H1 (cell line): ENCODE data around the gene SNX33. TPM values are rescaled to one million over a fixed set of nuclear protein-coding genes. Genes with fewer than 3 reads are reported as not detected.
"Not testable (repeated sequence)": the region's sequence is repeated elsewhere in the genome, so short reads cannot be mapped to it uniquely, and the experiment has no call there.

ENCODE experiments used
- CTCF ChIA-PET: fragments of 300-600 bp; sonication (Branson Sonifier 250); formaldehyde crosslinking; loops from one replicate; lab custom pipeline; 2021; ENCODE audit not compliant: partially characterized antibody; lab: Charles Lee
- POLR2A ChIA-PET: fragments of 300-600 bp; sonication (Branson Sonifier 250); formaldehyde crosslinking; loops from one replicate; lab custom pipeline; 2021; ENCODE audit warnings: inconsistent platforms; ENCODE audit not compliant: partially characterized antibody; lab: Charles Lee
- DNase-seq, 2 experiments: peaks; one replicate each; pipeline versions ENCODE4 v3.0.0 to v3.0.0-alpha.2; 2010 to 2022; ENCODE audit warnings: low spot score in 2 of 2, low read depth in 1 of 2, mixed read lengths in 1 of 2
- FAIRE-seq: peaks from 2 replicates; lab custom pipeline; 2011; peaks lifted over from hg19 to GRCh38; lab: Jason Lieb, UNC
- H2AFZ ChIP-seq: 2 replicates; pipeline ENCODE4 v1.8.1; 2012; ENCODE audit warnings: low read length, inconsistent platforms
- H2AK5ac ChIP-seq: 2 replicates; pipeline ENCODE4 v1.6.1; 2013; ENCODE audit warnings: low read depth, low read length
- H2BK120ac ChIP-seq: replicated peaks from 2 replicates; pipeline ENCODE3; 2013; ENCODE audit warnings: low read depth, low read length, inconsistent platforms
- H2BK12ac ChIP-seq: 2 replicates; pipeline ENCODE4 v1.6.1; 2013; ENCODE audit warnings: low read depth, low read length
- H2BK15ac ChIP-seq: 2 replicates; pipeline ENCODE4 v1.6.1; 2013; ENCODE audit warnings: low read length
- H2BK20ac ChIP-seq: 2 replicates; pipeline ENCODE4 v1.6.1; 2013; ENCODE audit warnings: low read length
- H2BK5ac ChIP-seq: 2 replicates; pipeline ENCODE4 v1.6.1; 2013; ENCODE audit warnings: low read depth, low read length
- H3K14ac ChIP-seq: 2 replicates; pipeline ENCODE4 v1.6.1; 2013; ENCODE audit warnings: inconsistent platforms; ENCODE audit not compliant: insufficient read length
- H3K18ac ChIP-seq: 2 replicates; pipeline ENCODE4 v1.6.1; 2013; ENCODE audit warnings: low read length; ENCODE audit errors: extremely low read depth
- H3K23ac ChIP-seq: 2 replicates; pipeline ENCODE4 v1.6.1; 2013; ENCODE audit warnings: inconsistent platforms; ENCODE audit not compliant: insufficient read length
- H3K23me2 ChIP-seq: 2 replicates; pipeline ENCODE4 v1.6.1; 2013; ENCODE audit warnings: low read depth, low read length
- H3K27ac ChIP-seq: 2 replicates; pipeline ENCODE4 v1.6.1; 2011; ENCODE audit warnings: low read depth, low read length, inconsistent platforms
- H3K27me3 ChIP-seq, 4 experiments: replicated peaks in 1 of 4; 1 replicate in 1 of 4; 2 replicates in 3 of 4; pipeline versions ENCODE4 v1.6.1 to v1.8.1; 2011 to 2013; ENCODE audit warnings: low read length in 3 of 4, mild to moderate bottlenecking in 3 of 4, inconsistent platforms in 2 of 4, mixed read lengths in 2 of 4, moderate library complexity in 1 of 4; ENCODE audit not compliant: control insufficient read depth in 3 of 4, insufficient read depth in 3 of 4; ENCODE audit errors: extremely low read depth in 1 of 4
- H3K36me3 ChIP-seq, 4 experiments: 2 replicates each; pipeline versions ENCODE4 v1.6.1 to v1.8.1; 2011 to 2013; ENCODE audit warnings: mild to moderate bottlenecking in 4 of 4, low read length in 3 of 4, moderate library complexity in 2 of 4, control low read depth in 1 of 4, inconsistent platforms in 1 of 4; ENCODE audit not compliant: insufficient read depth in 4 of 4, control insufficient read depth in 2 of 4
- H3K4ac ChIP-seq: replicated peaks from 2 replicates; pipeline ENCODE3; 2013; ENCODE audit warnings: low read length, low read depth, mixed read lengths, inconsistent platforms; ENCODE audit not compliant: insufficient read length
- H3K4me1 ChIP-seq, 4 experiments: replicated peaks in 1 of 4; 1 replicate in 1 of 4; 2 replicates in 3 of 4; pipeline versions ENCODE4 v1.6.1 to v1.8.1; 2011 to 2013; ENCODE audit warnings: low read length in 3 of 4, inconsistent platforms in 2 of 4, mixed read lengths in 1 of 4; ENCODE audit not compliant: insufficient read depth in 4 of 4, control insufficient read depth in 3 of 4
- H3K4me2 ChIP-seq, 2 experiments: 2 replicates each; pipeline versions ENCODE4 v1.6.1 to v1.8.1; 2011 to 2013; ENCODE audit warnings: low read depth in 2 of 2, low read length in 2 of 2, control low read depth in 1 of 2, inconsistent platforms in 1 of 2, mild to moderate bottlenecking in 1 of 2; ENCODE audit not compliant: insufficient read depth in 1 of 2
- H3K4me3 ChIP-seq, 4 experiments: fragments of 200-600, 300-600 bp in 1 of 4; sonication (generic), shearing (Covaris generic), sonication (Bioruptor Twin) in 1 of 4; 2 replicates each; pipeline versions ENCODE4 v1.5.1 to v1.8.1; 2011 to 2016; ENCODE audit warnings: low read length in 4 of 4, low read depth in 3 of 4, control low read depth in 2 of 4, inconsistent platforms in 2 of 4, mild to moderate bottlenecking in 2 of 4, mixed read lengths in 1 of 4, moderate library complexity in 1 of 4; ENCODE audit not compliant: insufficient read depth in 2 of 4; ENCODE audit errors: extremely low read depth in 1 of 4
- H3K56ac ChIP-seq: replicated peaks from 2 replicates; pipeline ENCODE3; 2013; ENCODE audit warnings: low read depth, mild to moderate bottlenecking, mixed read lengths, low read length, inconsistent platforms; ENCODE audit not compliant: insufficient read length
- H3K79me1 ChIP-seq: 2 replicates; pipeline ENCODE4 v1.6.1; 2013; ENCODE audit warnings: low read depth, low read length, control low read depth
- H3K79me2 ChIP-seq, 2 experiments: 2 replicates each; pipeline versions ENCODE4 v1.6.1 to v1.8.1; 2012 to 2013; ENCODE audit warnings: low read length in 2 of 2, mild to moderate bottlenecking in 2 of 2, inconsistent platforms in 1 of 2; ENCODE audit not compliant: insufficient read depth in 2 of 2, control insufficient read depth in 1 of 2
- H3K9ac ChIP-seq, 4 experiments: replicated peaks in 1 of 4; 1 replicate in 1 of 4; 2 replicates in 3 of 4; pipeline versions ENCODE4 v1.6.1 to v1.8.1; 2011 to 2013; ENCODE audit warnings: low read depth in 3 of 4, low read length in 3 of 4, control low read depth in 2 of 4, mild to moderate bottlenecking in 2 of 4, moderate library complexity in 2 of 4, inconsistent platforms in 1 of 4; ENCODE audit errors: extremely low read depth in 1 of 4
- H3K9me3 ChIP-seq, 2 experiments: 2 replicates each; pipeline versions ENCODE4 v1.6.1 to v1.8.1; 2012 to 2013; ENCODE audit warnings: mild to moderate bottlenecking in 2 of 2, moderate library complexity in 2 of 2, control low read depth in 1 of 2, inconsistent platforms in 1 of 2, low read depth in 1 of 2, low read length in 1 of 2, mixed read lengths in 1 of 2; ENCODE audit not compliant: insufficient read depth in 2 of 2
- H4K20me1 ChIP-seq, 2 experiments: replicated peaks in 1 of 2; 2 replicates each; pipeline versions ENCODE3 to v1.8.1; 2011 to 2013; ENCODE audit warnings: inconsistent platforms in 2 of 2, low read length in 2 of 2, mild to moderate bottlenecking in 1 of 2; ENCODE audit not compliant: insufficient read depth in 2 of 2, control insufficient read depth in 1 of 2
- H4K5ac ChIP-seq: 2 replicates; pipeline ENCODE4 v1.6.1; 2013; ENCODE audit warnings: low read length, low read depth, mixed read lengths, inconsistent platforms; ENCODE audit not compliant: insufficient read length
- H4K8ac ChIP-seq: 2 replicates; pipeline ENCODE4 v1.8.0; 2013; ENCODE audit warnings: mild to moderate bottlenecking, moderate library complexity, low read length, inconsistent platforms; ENCODE audit not compliant: insufficient read depth; ENCODE audit errors: extremely low read depth
- H4K91ac ChIP-seq: replicated peaks from 2 replicates; pipeline ENCODE3; 2013; ENCODE audit warnings: low read length, mixed read lengths, inconsistent platforms; ENCODE audit not compliant: insufficient read length
- GTF2F1 ChIP-seq: IDR thresholded peaks from 2 replicates; pipeline ENCODE4 v1.6.1; 2012; ENCODE audit warnings: low read depth, low read length, improper control_type of control experiment, borderline replicate concordance
- RAD21 ChIP-seq, 2 experiments: IDR thresholded peaks in 1 of 2; conservative IDR thresholded peaks in 1 of 2; 2 replicates each; pipeline ENCODE4 v1.6.1; 2011; ENCODE audit warnings: low read depth in 2 of 2, low read length in 2 of 2, improper control_type of control experiment in 1 of 2, inconsistent platforms in 1 of 2, mild to moderate bottlenecking in 1 of 2, moderate library complexity in 1 of 2
- SIN3A ChIP-seq, 2 experiments: IDR thresholded peaks in 1 of 2; conservative IDR thresholded peaks in 1 of 2; 2 replicates each; pipeline ENCODE4 v1.6.1; 2011 to 2012; ENCODE audit warnings: low read length in 2 of 2, improper control_type of control experiment in 1 of 2, low read depth in 1 of 2, mild to moderate bottlenecking in 1 of 2
- TEAD4 ChIP-seq: IDR thresholded peaks from 2 replicates; pipeline ENCODE4 v1.6.1; 2012; ENCODE audit warnings: low read depth, low read length, inconsistent platforms, mixed read lengths
- YY1 ChIP-seq: IDR thresholded peaks from 2 replicates; pipeline ENCODE4 v1.6.1; 2011; ENCODE audit warnings: low read depth, mild to moderate bottlenecking, low read length
- WGBS, 2 experiments: shearing (Covaris generic) in 1 of 2; methylation state at CpG; one replicate each; pipeline versions ENCODE4 v1.1.6 to v1.1.7; 2013 to 2015; ENCODE audit warnings: low lambda C conversion rate in 2 of 2, mixed read lengths in 2 of 2, inconsistent platforms in 1 of 2, low coverage in 1 of 2, missing lambda C conversion rate in 1 of 2; ENCODE audit not compliant: insufficient replicate concordance in 2 of 2, insufficient coverage in 1 of 2, insufficient read length in 1 of 2; ENCODE audit errors: extremely low coverage in 1 of 2, missing lambda C conversion rate in 1 of 2; 5-methylcytosine and 5-hydroxymethylcytosine counted together
- polyA plus RNA-seq, 7 experiments: library from polyadenylated mRNA; depleted of rRNA in 3 of 7; stranded (reverse) in 5 of 7; unstranded in 2 of 7; fragments of >200 nt in 5 of 7; fragments of 200-250 nt in 2 of 7; gene quantifications; 1 replicate in 5 of 7; 2 replicates in 1 of 7; 4 replicates in 1 of 7; pipeline versions ENCODE4 v1.2.1 to v1.2.3, GENCODE V29; 2011 to 2013; ENCODE audit warnings: missing spikeins in 2 of 7, mixed read lengths in 2 of 7
- total RNA-seq: library from RNA; stranded (reverse); fragmentation: NEBNext Ultra II Directional; extraction: Animal tissue kit (Norgen Biotek cat#: 25700); gene quantifications from 2 replicates; pipeline ENCODE4 v1.2.1, GENCODE V29; 2021
- TF ChIP-seq, protein P1 (sequence below): IDR thresholded peaks from 2 replicates; pipeline ENCODE4 v1.6.1; 2012; ENCODE audit warnings: inconsistent platforms
- TF ChIP-seq, protein P2 (sequence below), 3 experiments: IDR thresholded peaks; 1 replicate in 2 of 3; 2 replicates in 1 of 3; pipeline versions ENCODE4 v1.5.1 to v1.6.1; 2011; ENCODE audit warnings: low read length in 3 of 3, mild to moderate bottlenecking in 3 of 3, inconsistent platforms in 2 of 3, low read depth in 1 of 3, moderate library complexity in 1 of 3; ENCODE audit not compliant: insufficient read depth in 1 of 3; ENCODE audit errors: control extremely low read depth in 1 of 3

The SNX33 gene
- total and polyA plus RNA-seq, 2 of the 8 experiments (the other 6 are each of a cell fraction or from before 2014, with no cell fraction given), result 14.3 to 22.9 TPM

DNA sequence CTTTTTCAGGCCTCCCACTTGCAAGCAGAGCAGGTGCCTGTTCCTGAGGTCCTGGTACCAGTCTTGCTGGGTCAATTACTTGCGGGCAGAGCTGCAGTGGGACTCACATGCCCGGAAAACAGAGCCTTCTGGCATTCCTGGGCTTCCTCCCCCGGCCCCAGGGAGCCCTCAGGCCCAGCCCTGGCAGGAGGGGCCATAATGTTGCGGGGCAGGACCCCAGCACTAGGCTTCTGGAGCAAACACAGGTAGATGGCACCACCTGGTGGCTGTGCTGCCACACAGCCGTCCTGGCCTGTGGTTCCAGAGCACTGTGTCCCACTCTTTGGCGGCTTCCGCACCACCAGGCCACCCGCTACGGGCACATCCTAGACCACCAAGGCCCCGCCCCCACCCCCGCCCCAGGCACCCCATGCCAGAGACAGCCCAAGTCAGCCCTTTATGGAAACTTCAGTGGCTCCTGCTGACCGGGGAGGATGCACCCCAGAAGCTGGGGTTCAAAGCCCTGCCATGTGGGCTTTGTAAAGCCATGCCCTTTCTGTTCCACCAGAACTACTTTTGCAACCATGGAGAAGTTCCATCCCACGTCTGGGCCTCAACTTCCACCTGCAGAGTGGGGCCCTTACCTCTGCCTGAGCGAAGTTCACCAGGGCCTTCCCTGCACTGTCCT is 36.1 kb downstream of the SNX33 start:
- not testable (repeated sequence) for H2BK5ac ChIP-seq
- TF ChIP-seq GTF2F1, result 0 out of 2 replicates have a peak, but pooled peaks have one; percentile 34
- TF ChIP-seq, protein P1, sequence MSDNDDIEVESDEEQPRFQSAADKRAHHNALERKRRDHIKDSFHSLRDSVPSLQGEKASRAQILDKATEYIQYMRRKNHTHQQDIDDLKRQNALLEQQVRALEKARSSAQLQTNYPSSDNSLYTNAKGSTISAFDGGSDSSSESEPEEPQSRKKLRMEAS, result peak; percentile 39; the same call in 1 of the 2 replicates
- TF ChIP-seq RAD21 (IDR thresholded peaks at IDR 0.05 in 1 of 2, conservative IDR thresholded peaks at IDR 0.05 in 1 of 2; ENCODE audit: low read depth in 2 of 2, low read length in 2 of 2), result peak; percentile 89 to 97
- TF ChIP-seq SIN3A (conservative IDR thresholded peaks at IDR 0.05 in 1 of 2, IDR thresholded peaks at IDR 0.05 in 1 of 2; ENCODE audit: low read depth in 1 of 2, low read length in 2 of 2), result peak in 1 of 2 experiments; percentile 63; a peak in 1 of 4 replicates
- TF ChIP-seq, protein P2, sequence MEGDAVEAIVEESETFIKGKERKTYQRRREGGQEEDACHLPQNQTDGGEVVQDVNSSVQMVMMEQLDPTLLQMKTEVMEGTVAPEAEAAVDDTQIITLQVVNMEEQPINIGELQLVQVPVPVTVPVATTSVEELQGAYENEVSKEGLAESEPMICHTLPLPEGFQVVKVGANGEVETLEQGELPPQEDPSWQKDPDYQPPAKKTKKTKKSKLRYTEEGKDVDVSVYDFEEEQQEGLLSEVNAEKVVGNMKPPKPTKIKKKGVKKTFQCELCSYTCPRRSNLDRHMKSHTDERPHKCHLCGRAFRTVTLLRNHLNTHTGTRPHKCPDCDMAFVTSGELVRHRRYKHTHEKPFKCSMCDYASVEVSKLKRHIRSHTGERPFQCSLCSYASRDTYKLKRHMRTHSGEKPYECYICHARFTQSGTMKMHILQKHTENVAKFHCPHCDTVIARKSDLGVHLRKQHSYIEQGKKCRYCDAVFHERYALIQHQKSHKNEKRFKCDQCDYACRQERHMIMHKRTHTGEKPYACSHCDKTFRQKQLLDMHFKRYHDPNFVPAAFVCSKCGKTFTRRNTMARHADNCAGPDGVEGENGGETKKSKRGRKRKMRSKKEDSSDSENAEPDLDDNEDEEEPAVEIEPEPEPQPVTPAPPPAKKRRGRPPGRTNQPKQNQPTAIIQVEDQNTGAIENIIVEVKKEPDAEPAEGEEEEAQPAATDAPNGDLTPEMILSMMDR (IDR thresholded peaks at IDR 0.05; ENCODE audit: control extremely low read depth in 1 of 3, insufficient read depth in 1 of 3, low read depth in 1 of 3, low read length in 3 of 3), result peak; percentile 89 to 97 (median 92)
- TF ChIP-seq YY1, result peak; percentile 34; the same call in 1 of the 2 replicates
- TF ChIP-seq TEAD4, result 0 out of 2 replicates have a peak, but pooled peaks have one; percentile 10
- TF ChIP-seq, all 59 proteins: peak for 7; not testable (repeated sequence) for 52
- not testable (repeated sequence) for H3K4me3 ChIP-seq, H3K23me2 ChIP-seq, H3K56ac ChIP-seq, H3K4ac ChIP-seq, H3K9me3 ChIP-seq, H4K20me1 ChIP-seq, H3K14ac ChIP-seq, H2BK20ac ChIP-seq, H3K79me2 ChIP-seq, H3K23ac ChIP-seq, H3K27ac ChIP-seq, H4K5ac ChIP-seq, H3K79me1 ChIP-seq, H3K36me3 ChIP-seq, H2BK120ac ChIP-seq, H3K9ac ChIP-seq, H3K27me3 ChIP-seq, H4K8ac ChIP-seq, H4K91ac ChIP-seq, H2BK15ac ChIP-seq, H2AFZ ChIP-seq
- Histone ChIP-seq H3K4me2 (peak overlapping the region in 1 of 2 experiments; percentile 20; a peak in 1 of 4 replicates), H3K4me1 (peaks cover 0 to 18% (median 3%) of the 10 kb centered on the region in 4 experiments; a peak in 4 of 7 replicates), H3K18ac (peak overlapping the region; percentile 48; the same call in 1 of the 2 replicates), H2BK12ac (peak overlapping the region; percentile 46; the same call in 1 of the 2 replicates), H2AK5ac (0 out of 2 replicates have a peak overlapping the region, but pooled peaks have one; percentile 1)
- DNase-seq (peak; percentile 84 to 92), FAIRE-seq (peak; percentile 28)
- WGBS, 2 experiments, result 27% methylated on average over 10 of the region's 14 CpGs; no CpG with 5 or more reads in 1 of the 2 experiments
- ChIA-PET CTCF (interaction anchor here (0.7 to 6.8 kb wide), 20 partner anchors 8 to 262 kb away, joined by 3 to 60 read pairs (median 6); partner anchors contain the start of genes IMP3 and SNX33), POLR2A (interaction anchor here (0.6 to 1.8 kb wide), 3 partner anchors 36 to 316 kb away, joined by 3 to 5 read pairs (median 4); partner anchors contain the start of gene SNX33)
